Lung (tissue), 12 donors: ENCODE results near the gene AGPS. TPM values are rescaled to one million over a fixed set of nuclear protein-coding genes. Genes with fewer than 3 reads are reported as not detected.
"Not testable (repeated sequence)": the region's sequence is repeated elsewhere in the genome, so short reads cannot be mapped to it uniquely, and the experiment has no call there.

Experiments
- ATAC-seq: fragments of 200-7000 bp; cut with Tn5 transposase; one replicate; pipeline ENCODE4 v1.9.1; 2020; ENCODE audit warnings: moderate number of reproducible peaks; ENCODE audit not compliant: insufficient read depth, low FRiP score
- DNase-seq, 3 donors: peaks; one replicate each; pipeline ENCODE4 v3.0.0-alpha.2; 2013 to 2017
- H3K27ac ChIP-seq, 2 donors: one replicate each; pipeline ENCODE4 v1.5.1; 2013; ENCODE audit warnings: mild to moderate bottlenecking in 2 of 2, moderate library complexity in 2 of 2, control low read depth in 1 of 2, inconsistent platforms in 1 of 2, low read depth in 1 of 2, low read length in 1 of 2
- H3K27me3 ChIP-seq, 3 donors: one replicate each; pipeline ENCODE4 v1.5.1; 2013; ENCODE audit warnings: low read length in 2 of 3; ENCODE audit not compliant: control insufficient read depth in 3 of 3, insufficient read depth in 3 of 3
- H3K36me3 ChIP-seq, 4 donors: one replicate each; pipeline ENCODE4 v1.5.1; 2013; ENCODE audit warnings: low read length in 4 of 4, mild to moderate bottlenecking in 1 of 4, moderate library complexity in 1 of 4; ENCODE audit not compliant: control insufficient read depth in 4 of 4, insufficient read depth in 4 of 4
- H3K4me1 ChIP-seq, 5 donors: one replicate each; pipeline ENCODE4 v1.5.1; 2013; ENCODE audit warnings: low read length in 5 of 5, mild to moderate bottlenecking in 2 of 5, moderate library complexity in 1 of 5; ENCODE audit not compliant: control insufficient read depth in 5 of 5, insufficient read depth in 5 of 5
- H3K4me3 ChIP-seq: one replicate; pipeline ENCODE4 v1.5.1; 2013; ENCODE audit warnings: mild to moderate bottlenecking, control low read depth, moderate library complexity
- H3K9ac ChIP-seq, 2 donors: one replicate each; pipeline ENCODE4 v1.5.1; 2013; ENCODE audit warnings: low read length in 2 of 2, control low read depth in 1 of 2; ENCODE audit not compliant: insufficient read depth in 1 of 2
- H3K9me3 ChIP-seq, 4 donors: one replicate each; pipeline ENCODE4 v1.5.1; 2013; ENCODE audit warnings: low read length in 3 of 4, mild to moderate bottlenecking in 1 of 4, moderate library complexity in 1 of 4; ENCODE audit not compliant: control insufficient read depth in 4 of 4, insufficient read depth in 3 of 4
- CTCF ChIP-seq: IDR thresholded peaks from 2 replicates; pipeline ENCODE4 v1.5.1; 2012; ENCODE audit warnings: mild to moderate bottlenecking; ENCODE audit errors: control extremely low read depth, extremely low read depth
- WGBS, 2 donors: extraction: QIAGEN DNeasy Blood & Tissue Kit; methylation state at CpG; one replicate each; pipeline ENCODE4 v1.1.7; 2013; 5-methylcytosine and 5-hydroxymethylcytosine counted together
- polyA plus RNA-seq, 2 donors: library from polyadenylated mRNA; stranded (reverse); fragments of 200-250 nt; gene quantifications; one replicate each; pipeline ENCODE4 v1.2.1, GENCODE V29; 2013
- total RNA-seq, 2 donors: library from RNA; depleted of rRNA in 1 of 2; stranded (reverse); fragments of >200 nt in 1 of 2; gene quantifications; one replicate each; pipeline ENCODE4 v1.2.1, GENCODE V29; 2014 to 2021
- donor health status: control.
- donor health status: control.
- donor health status: Bipolar disorder and iron deficiency.
- donor health status: healthy.
- donor health status: DM: yes; HTN: yes; CAD: no.

Gene AGPS
- total and polyA plus RNA-seq, 4 donors: 5.2 to 43.9 (median 23.8) TPM

DNA sequence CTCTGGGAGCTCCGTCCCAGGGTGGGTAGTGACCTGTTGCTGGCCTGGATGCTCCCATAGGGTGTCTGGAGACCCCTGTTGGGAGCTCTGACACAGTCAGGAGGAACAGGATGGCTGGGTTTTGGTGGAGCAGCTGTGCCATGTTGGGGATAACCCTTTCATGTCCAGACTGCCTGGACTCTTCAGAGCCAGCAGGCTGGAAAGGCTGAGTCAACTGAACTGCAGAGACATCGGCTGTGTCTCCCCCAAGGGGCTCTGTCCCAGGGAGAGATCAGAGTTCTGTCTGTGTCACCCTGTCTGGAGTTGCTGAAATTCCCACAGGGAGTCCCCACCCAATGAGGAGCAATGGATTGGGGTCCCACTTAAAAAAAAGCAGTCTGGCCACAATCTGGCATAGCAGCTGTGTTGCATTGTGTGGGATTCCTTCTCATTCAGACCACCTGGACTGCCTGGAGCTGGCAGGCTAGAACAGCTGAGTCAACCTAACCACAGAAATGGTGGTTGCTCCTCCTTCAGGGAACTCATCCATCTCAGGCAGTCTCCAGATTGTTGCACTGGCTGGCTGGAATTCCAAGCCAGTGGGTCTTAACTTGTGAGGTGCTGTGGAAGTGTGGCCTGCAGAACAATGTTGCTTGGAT lies 37.2 kb downstream of the AGPS start:
- ATAC-seq: no peak
- 97 to 100% methylated on average over 2 of the region's 2 CpGs for WGBS, 2 donors
- H3K9ac ChIP-seq: no peak overlapping the region
- peaks cover 0 to 3% (median 0%) of the 10 kb centered on the region in 5 donors for H3K4me1 ChIP-seq
- H3K27ac ChIP-seq: no peak overlapping the region
- H3K27me3 ChIP-seq: no peaks in the 10 kb centered on the region
- no peak overlapping the region for H3K4me3 ChIP-seq
- DNase-seq: no peak
- peaks cover 0 to 28% (median 6%) of the 10 kb centered on the region in 4 donors for H3K9me3 ChIP-seq
- no peak for TF ChIP-seq CTCF
- H3K36me3 ChIP-seq: peaks cover 0 to 12% (median 2%) of the 10 kb centered on the region in 4 donors

DNA sequence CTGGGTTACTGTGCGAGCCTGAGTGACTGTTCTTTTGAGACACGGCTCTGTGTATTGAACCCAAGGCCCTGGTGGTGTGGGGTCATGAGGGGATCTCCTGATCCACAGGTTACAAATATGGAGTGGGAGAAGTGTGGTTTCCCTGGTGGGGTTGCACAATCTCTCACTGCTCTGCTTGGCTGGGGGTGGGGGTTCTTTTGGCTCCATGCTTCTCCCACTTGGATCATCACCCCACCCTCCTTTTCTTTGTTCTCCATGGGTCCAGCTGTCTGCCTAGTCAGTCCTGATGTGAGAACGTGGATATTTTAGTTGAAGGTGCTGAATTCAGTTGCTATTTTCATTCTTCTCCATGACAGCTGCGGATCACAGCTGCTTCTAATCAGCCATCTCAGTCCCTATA lies 37.8 kb downstream of the AGPS start:
- no peak for TF ChIP-seq CTCF
- Histone ChIP-seq H3K27me3 (no peaks in the 10 kb centered on the region), H3K36me3 (peaks cover 0 to 12% (median 2%) of the 10 kb centered on the region in 4 donors), H3K4me1 (peaks cover 0 to 3% (median 0%) of the 10 kb centered on the region in 5 donors), H3K9ac (no peak overlapping the region), H3K4me3 (no peak overlapping the region), H3K9me3 (peaks cover 0 to 28% (median 6%) of the 10 kb centered on the region in 4 donors), H3K27ac (no peak overlapping the region)
- no peak for DNase-seq
- no peak for ATAC-seq
- 73 to 87% methylated on average over 4 of the region's 4 CpGs for WGBS, 2 donors

GRCh38 chr2:177431111-177431725 lies 38.6 kb downstream of the AGPS start:
- not testable (repeated sequence) for ATAC-seq, H3K27me3 ChIP-seq, H3K9ac ChIP-seq, H3K4me1 ChIP-seq, H3K4me3 ChIP-seq, DNase-seq, H3K27ac ChIP-seq
- 97% methylated on average over 12 of the region's 12 CpGs for WGBS, 2 donors
- Histone ChIP-seq H3K36me3 (peaks cover 0 to 12% (median 3%) of the 10 kb centered on the region in 4 donors), H3K9me3 (peaks cover 0 to 28% (median 6%) of the 10 kb centered on the region in 4 donors)

- Histone ChIP-seq H3K9ac (no peak overlapping the region), H3K27ac (no peak overlapping the region), H3K4me1 (peaks cover 0 to 3% (median 0%) of the 10 kb centered on the region in 5 donors), H3K36me3 (peaks cover 0 to 12% (median 3%) of the 10 kb centered on the region in 4 donors), H3K27me3 (no peaks in the 10 kb centered on the region), H3K9me3 (peaks cover 0 to 19% (median 6%) of the 10 kb centered on the region in 4 donors), H3K4me3 (no peak overlapping the region)
- no peak for ATAC-seq
- 91 to 93% methylated on average over 1 of the region's 1 CpG for WGBS, 2 donors
- TF ChIP-seq CTCF: no peak
- no peak for DNase-seq
Observed at GRCh38 chr2:177432703-177433102, 40.1 kb downstream of the AGPS start.
